ENCODE measurements around the gene ATP2C1.

ATP2C1 gene

GRCh38 chr3:130897316-130897715 is 3.4 kb downstream of the ATP2C1 start:
- no peak for DNase-seq

GRCh38 chr3:130900959-130901358 is 7.1 kb downstream of the ATP2C1 start:
- no peak for DNase-seq

DNA sequence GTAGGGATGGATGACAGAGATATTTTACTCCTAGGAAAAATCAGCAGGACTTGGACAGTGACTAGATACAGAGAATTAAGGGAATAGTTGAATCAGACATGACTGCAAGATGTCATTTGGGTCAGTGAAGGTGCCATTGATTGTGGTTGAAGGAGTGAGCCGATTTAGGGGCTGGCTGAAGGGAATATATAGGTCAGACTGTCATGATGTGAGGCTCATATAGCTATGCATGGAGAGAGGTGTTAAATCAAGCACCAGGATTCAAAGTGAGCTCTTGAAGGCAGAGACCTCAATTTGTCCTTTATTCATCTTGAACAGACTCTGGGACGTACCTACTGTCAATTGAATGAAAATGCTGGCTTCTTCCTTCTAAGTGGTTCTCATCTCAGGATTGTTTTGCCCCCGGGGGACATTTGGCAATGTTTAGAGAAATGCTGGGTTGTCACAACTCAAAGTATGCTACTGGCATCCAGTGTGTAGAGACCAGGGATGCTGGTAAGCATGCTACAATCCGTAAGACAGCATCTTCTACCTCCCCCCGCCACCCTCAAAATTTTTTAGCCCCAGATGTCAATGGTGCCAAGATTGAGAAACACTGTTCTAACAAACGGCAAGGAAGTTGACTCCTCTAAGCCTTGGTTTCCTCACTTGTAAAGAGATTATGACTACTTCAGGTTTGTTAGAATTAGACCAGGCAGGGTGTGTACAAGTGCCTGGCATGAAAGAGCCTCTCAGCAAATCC is 7.8 kb downstream of the ATP2C1 start:
- no peak for DNase-seq

DNA sequence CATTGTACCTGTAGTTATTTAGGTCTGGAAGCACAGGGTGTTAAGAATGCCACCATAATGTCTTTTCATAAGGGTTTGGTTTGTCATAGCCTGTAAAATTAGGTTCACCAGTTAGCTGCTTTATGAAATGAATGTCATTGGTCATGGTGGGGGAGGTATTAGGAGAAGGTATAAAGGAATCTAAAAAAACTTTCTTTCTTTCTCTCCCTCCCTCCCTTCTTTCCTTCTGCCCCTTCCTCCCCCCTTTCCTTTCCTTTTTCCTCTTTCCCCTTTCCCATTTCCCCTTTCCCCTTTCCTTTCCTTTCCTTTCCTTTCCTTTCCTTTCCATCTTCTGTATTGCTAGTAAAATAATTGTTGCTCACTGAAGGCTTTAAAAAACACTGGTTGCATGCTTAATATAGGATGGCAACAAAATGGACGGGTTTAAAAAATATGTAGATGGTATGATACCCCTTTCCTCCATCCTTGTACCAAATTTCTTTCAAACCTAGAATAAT is 9.6 kb downstream of the ATP2C1 start:
- no peak for DNase-seq

DNA sequence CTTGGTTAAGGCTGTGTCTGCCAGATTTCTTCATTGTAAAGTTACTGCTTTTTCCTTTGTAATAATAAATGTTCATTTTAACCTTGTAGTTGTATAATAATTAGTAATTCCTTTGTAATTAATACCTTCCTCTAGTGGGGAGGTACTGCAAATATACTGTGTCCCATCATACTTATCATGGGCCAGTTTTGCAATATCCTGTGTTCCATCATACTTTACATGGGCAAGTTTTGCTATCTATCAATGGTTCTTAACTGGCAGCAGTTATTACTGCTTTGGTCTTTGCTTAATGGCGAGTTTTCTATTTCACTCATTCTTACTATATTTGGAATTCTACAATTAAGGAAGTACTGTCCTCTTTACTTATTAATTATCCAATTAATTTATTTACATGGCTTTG is 10.6 kb downstream of the ATP2C1 start:
- DNase-seq: no peak

DNA sequence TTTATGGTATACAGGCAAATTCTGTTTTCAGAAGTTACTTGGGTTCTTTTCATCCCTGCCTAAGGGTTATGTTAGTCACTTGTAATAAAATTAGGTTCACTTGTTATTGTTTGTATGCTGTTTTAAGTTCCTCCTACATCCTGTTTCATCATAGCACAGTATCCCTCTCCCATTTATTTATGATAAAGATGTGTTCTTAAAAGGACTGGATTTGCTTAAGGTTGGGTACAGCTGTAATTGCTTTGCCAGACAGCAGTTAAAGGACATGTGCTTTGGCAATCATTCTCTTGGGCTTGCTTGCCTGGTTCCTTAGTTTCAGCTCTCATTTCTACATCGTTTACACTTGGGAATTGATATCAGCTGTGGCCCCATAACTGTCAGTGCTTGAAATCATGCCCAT is 11.7 kb downstream of the ATP2C1 start:
- DNase-seq: no peak

- no peak for DNase-seq
These were observed 12.6 kb downstream of the ATP2C1 start for GRCh38 chr3:130906374-130906995.

DNA sequence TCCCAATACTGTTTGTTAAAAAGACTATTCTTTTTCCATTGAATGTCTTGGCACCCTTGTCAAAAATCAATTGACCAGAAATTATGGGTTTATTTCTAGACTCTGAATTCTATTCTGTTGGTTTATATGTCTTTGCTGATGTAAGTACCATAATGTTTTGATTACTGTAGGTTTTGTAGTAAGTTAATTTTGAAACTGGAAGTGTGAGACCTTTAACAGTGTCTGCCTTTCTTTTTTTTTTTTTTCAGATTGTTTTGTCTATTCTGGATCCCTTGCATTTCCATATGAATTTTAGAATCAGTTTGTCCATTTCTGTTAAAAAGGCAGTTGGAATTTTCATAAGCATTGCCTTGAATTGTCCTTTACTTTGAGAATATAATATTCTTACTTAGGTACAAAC is 13.6 kb downstream of the ATP2C1 start:
- no peak for DNase-seq

- DNase-seq: no peak
These were observed 14.1 kb downstream of the ATP2C1 start for GRCh38 chr3:130907966-130908365.

DNA sequence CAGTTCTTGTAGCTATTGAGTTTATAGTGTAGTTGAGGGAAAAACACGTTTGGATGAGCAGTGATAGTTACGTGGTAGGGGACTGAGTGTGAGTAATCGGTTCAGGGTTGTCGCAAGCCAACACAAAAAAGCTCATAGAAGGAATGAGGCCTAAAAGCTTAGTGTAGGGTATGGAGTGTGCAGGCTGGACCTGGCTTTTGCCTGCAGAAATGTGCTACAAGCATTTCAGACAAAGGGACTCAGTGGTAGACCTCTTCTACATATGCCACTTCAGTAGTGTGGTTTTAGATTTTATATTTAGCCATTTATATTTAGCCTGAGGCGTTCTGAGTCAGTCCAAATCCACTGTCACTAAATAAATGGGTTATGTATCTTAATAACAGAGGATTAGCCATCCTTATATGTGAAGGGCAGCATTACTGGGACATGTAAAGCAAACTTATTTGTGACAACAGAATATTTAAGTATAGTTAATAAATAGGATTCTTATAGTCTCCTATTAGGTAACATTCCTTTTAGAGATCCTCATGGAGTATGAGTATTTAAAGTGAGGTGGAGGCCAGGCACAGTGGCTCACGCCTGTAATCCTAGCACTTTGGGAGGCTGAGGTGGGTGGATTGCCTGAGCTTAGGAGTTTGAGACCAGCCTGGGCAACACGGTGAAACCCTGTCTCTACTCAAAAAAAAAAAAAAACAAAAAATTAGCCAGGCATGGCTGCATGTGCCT is 21.8 kb downstream of the ATP2C1 start:
- no peak for DNase-seq

GRCh38 chr3:130916507-130917167 is 22.8 kb downstream of the ATP2C1 start:
- DNase-seq: no peak

GRCh38 chr3:130918328-130918727 is 24.4 kb downstream of the ATP2C1 start:
- DNase-seq: no peak

GRCh38 chr3:130925628-130926027 is 31.7 kb downstream of the ATP2C1 start:
- no peak for DNase-seq

GRCh38 chr3:130926504-130926903 is 32.6 kb downstream of the ATP2C1 start:
- no peak for DNase-seq

DNA sequence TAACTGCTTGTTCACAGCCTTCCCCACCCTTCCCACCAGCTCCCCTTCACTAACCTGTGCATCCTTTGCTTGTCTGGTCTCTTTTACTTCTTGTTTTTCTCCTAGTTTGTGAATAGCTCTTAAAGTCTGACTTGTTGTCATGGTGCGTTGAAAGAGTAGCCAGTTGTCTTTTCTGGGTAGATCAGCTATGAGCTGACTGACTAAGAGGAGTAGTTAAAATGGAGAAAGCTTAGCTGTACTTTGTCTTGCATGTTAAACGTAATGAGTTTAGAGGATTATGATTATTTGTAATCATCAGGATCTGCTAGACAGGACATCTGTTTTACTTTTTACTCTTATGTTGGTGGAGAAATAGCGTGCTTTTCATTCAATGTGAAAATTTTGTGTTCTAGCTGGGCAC is 35.9 kb downstream of the ATP2C1 start:
- DNase-seq: no peak

- no peak for DNase-seq
These were observed 39.1 kb downstream of the ATP2C1 start for GRCh38 chr3:130932979-130933378.

DNA sequence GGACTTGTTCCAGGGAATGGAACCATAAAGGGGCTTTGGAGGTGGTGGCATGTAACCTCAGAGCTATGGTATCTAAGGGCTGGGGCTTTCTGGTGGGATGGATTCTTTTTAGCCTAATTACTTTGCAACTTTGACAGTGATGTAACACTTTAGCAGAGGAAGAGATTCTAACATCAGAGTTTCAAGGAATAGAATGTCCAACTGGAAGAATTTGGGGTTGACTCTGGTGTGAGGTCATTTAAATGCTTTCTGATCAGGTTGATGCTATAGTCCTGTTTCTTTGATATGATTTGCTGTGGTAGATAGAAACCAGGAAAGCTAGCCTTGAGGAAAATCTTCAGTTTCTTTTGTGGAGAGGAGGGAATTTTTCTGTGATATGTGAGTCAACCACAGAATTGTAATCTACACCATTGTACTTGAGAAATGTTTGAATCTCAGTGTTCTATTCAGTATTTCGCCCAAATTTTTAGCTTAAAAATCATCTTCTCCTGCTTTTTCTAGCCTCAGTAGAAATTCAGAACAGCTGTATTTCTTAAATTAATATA is 40.0 kb downstream of the ATP2C1 start:
- DNase-seq: no peak

DNA sequence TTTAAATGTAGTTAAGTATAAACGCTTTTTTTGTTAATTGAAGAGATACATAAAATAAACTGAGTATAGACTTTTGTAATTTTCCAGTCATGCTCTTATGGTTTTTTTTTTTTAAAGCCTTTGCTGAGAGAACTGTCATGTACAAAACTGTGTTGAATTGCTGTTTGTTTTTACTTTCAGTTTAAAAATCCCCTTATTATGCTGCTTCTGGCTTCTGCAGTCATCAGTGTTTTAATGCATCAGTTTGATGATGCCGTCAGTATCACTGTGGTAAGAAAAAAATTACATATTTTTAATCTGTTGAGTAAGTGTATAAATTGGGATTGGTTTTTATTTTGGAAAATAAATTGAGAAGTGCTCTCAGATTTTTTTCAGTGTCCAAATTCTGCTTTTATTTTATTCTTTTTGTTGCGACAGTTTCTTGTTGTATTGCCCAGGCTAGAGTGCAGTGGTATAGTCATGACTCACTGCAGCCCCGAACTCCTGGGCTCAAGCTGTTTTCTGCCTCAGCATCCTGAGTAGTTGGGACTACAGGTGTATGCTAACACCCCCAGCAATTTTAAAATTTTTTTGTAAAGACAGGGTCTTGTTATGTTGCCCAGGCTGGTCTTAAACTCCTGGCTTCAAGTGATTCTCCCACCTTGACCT is 40.7 kb downstream of the ATP2C1 start:
- DNase-seq: no peak

- DNase-seq: no peak
These were observed 42.0 kb downstream of the ATP2C1 start for GRCh38 chr3:130935761-130936492.

DNA sequence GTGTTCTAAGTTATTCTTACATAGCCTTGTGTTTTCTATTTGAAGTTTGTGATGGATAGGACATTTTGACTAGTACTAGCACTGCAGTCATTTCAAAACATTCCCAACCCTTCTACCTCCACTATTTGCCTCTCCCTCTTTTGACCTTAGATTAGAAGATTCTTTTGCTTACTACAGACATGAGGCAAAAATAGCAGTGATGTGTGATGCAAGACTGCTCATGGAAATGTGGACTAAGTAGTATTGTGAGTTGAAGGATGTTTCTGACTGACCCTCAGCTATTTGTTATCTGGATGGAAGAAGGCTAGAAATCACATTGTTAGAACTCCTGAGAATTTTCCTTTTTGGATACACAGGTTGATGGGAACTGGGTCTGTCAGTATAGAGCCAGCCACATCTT is 45.9 kb downstream of the ATP2C1 start:
- DNase-seq: no peak

DNA sequence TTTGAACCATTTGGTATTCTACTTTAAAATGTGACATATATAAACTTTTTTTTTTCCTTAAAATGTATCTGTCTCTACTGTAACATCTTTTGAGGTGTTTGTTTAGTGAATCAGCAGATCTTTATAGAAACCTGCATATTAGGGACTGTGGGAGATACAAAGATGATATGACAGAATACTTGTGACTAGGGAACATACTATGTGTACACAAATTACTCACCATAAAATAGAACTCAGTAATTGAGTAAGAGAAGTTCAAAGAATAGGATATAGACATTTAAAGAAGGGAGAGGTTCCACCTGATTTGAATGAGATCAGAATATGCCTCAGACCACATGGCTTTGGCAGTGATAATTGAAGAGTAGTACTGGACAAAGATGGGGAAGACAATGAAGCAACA is 47.9 kb downstream of the ATP2C1 start:
- DNase-seq: no peak

GRCh38 chr3:130946882-130947281 is 53.0 kb downstream of the ATP2C1 start:
- DNase-seq: no peak
